K562 (cell line): ENCODE data around the gene DOCK8. TPM values are rescaled to one million over a fixed set of nuclear protein-coding genes. Genes with fewer than 3 reads are reported as not detected.

Experiments used
- ATAC-seq: fragments of 200-7000 bp; cut with Tn5 transposase; 3 replicates; pipeline ENCODE4 v1.9.1; 2020; ENCODE audit warnings: moderate library complexity
- BruUV-seq: library from RNA; stranded (reverse); fragments of 400-500 nt; replicated peaks from 2 replicates; lab custom pipeline; 2021; lab: Mats Ljungman, UMichigan
- CTCF ChIA-PET: fragments of 300-600 bp; formaldehyde crosslinking; extraction: SDS; loops from one replicate; lab custom pipeline; 2021; ENCODE audit warnings: low intra/inter-chr PET ratio; lab: Yijun Ruan, JAX
- POLR2A ChIA-PET: fragments of 300-600, 350-650 bp; sonication (Branson Sonifier 250); formaldehyde crosslinking; extraction: SDS; loops from one replicate; lab custom pipeline; 2021; ENCODE audit warnings: antibody characterized with exemption, inconsistent platforms; lab: Yijun Ruan, JAX
- DNase-seq, 4 experiments: peaks; one replicate each; pipeline versions ENCODE4 v3.0.0 to v3.0.0-alpha.2; 2011 to 2018; ENCODE audit warnings: low spot score in 3 of 4, mixed read lengths in 3 of 4; ENCODE audit errors: extremely low read depth in 1 of 4
- FAIRE-seq: peaks from 2 replicates; lab custom pipeline; 2011; peaks lifted over from hg19 to GRCh38; lab: Jason Lieb, UNC
- H2AFZ ChIP-seq: 2 replicates; pipeline ENCODE4 v1.6.0; 2011; ENCODE audit warnings: low read depth, low read length, control low read depth, inconsistent platforms
- H3K27ac ChIP-seq: fragments of 200-600 bp; 3 replicates; pipeline ENCODE4 v1.8.0; 2011; ENCODE audit warnings: low read depth, mild to moderate bottlenecking, control low read depth, inconsistent platforms, low read length, moderate library complexity, mixed read lengths; ENCODE audit errors: extremely low read depth
- H3K27me3 ChIP-seq, 2 experiments: fragments of 300-600 bp in 1 of 2; 2 replicates in 1 of 2; 3 replicates in 1 of 2; pipeline versions ENCODE4 v1.6.0 to v1.8.0; 2011; ENCODE audit warnings: inconsistent platforms in 2 of 2, low read length in 2 of 2, mild to moderate bottlenecking in 1 of 2, mixed read lengths in 1 of 2, moderate library complexity in 1 of 2; ENCODE audit not compliant: control insufficient read depth in 2 of 2, insufficient read depth in 2 of 2
- H3K36me3 ChIP-seq: fragments of 300-600 bp; 3 replicates; pipeline ENCODE4 v1.8.0; 2011; ENCODE audit warnings: mild to moderate bottlenecking, low read length, inconsistent platforms; ENCODE audit not compliant: control insufficient read depth, insufficient read depth
- H3K4me1 ChIP-seq, 2 experiments: fragments of 200-600 bp in 1 of 2; replicated peaks in 1 of 2; 2 replicates in 1 of 2; 3 replicates in 1 of 2; pipeline versions ENCODE4 v1.5.1 to v1.8.0; 2011; ENCODE audit warnings: inconsistent platforms in 2 of 2, low read length in 2 of 2, mild to moderate bottlenecking in 1 of 2, mixed read lengths in 1 of 2, moderate library complexity in 1 of 2; ENCODE audit not compliant: control insufficient read depth in 2 of 2, insufficient read depth in 2 of 2
- H3K4me2 ChIP-seq: 2 replicates; pipeline ENCODE4 v1.6.1; 2011; ENCODE audit warnings: low read length, control low read depth, inconsistent platforms, mixed read lengths; ENCODE audit not compliant: insufficient read depth
- H3K4me3 ChIP-seq: fragments of 200-600 bp; sonication (generic), shearing (Covaris generic); 2 replicates; pipeline ENCODE4 v1.5.1; 2016; ENCODE audit warnings: control low read depth, inconsistent platforms
- H3K79me2 ChIP-seq: fragments of 200-600 bp; 3 replicates; pipeline ENCODE4 v1.8.0; 2011; ENCODE audit warnings: low read length, inconsistent platforms; ENCODE audit not compliant: control insufficient read depth, insufficient read depth
- H3K9ac ChIP-seq, 2 experiments: 2 replicates each; pipeline versions ENCODE4 v1.6.0 to v1.6.1; 2011; ENCODE audit warnings: low read depth in 2 of 2, low read length in 2 of 2, control low read depth in 1 of 2, inconsistent platforms in 1 of 2, mild to moderate bottlenecking in 1 of 2, mixed read lengths in 1 of 2; ENCODE audit not compliant: insufficient read depth in 1 of 2
- H3K9me1 ChIP-seq: one replicate; pipeline ENCODE4 v1.6.0; 2011; ENCODE audit warnings: inconsistent platforms, mild to moderate bottlenecking, low read length, moderate library complexity; ENCODE audit not compliant: control insufficient read depth, insufficient read depth
- H3K9me3 ChIP-seq: replicated peaks from 2 replicates; pipeline ENCODE4 v1.5.1; 2011; ENCODE audit warnings: low read depth, low read length, inconsistent platforms; ENCODE audit not compliant: control insufficient read depth, insufficient read depth
- H4K20me1 ChIP-seq: replicated peaks from 2 replicates; pipeline ENCODE4 v1.6.1; 2011; ENCODE audit warnings: low read length, inconsistent platforms, mixed read lengths; ENCODE audit not compliant: control insufficient read depth, insufficient read depth
- CHD7 ChIP-seq: fragments of 200-600 bp; sonication (generic); IDR thresholded peaks from one replicate; pipeline ENCODE4 v1.6.1; 2012; ENCODE audit warnings: mild to moderate bottlenecking, low read depth, low read length, inconsistent platforms
- IRF9 ChIP-seq: fragments of 450-650 bp; IDR thresholded peaks from 2 replicates; pipeline ENCODE4 v1.6.1; 2016; ENCODE audit warnings: missing biosample characterization, missing genetic modification characterization
- SMARCB1 ChIP-seq: IDR thresholded peaks from 2 replicates; pipeline ENCODE4 v1.6.1; 2011; ENCODE audit warnings: improper control_type of control experiment, low read depth; ENCODE audit not compliant: insufficient read length
- ZBTB34 ChIP-seq: fragments of 250-450 bp; sonication (Bioruptor Pico); IDR thresholded peaks from 2 replicates; pipeline ENCODE4 v1.8.0; 2021; ENCODE audit warnings: mild to moderate bottlenecking, moderate library complexity
- ZNF140 ChIP-seq: fragments of 250-450 bp; sonication (Bioruptor Pico); IDR thresholded peaks from 2 replicates; pipeline ENCODE4 v1.8.0; 2021; ENCODE audit warnings: moderate library complexity, mild to moderate bottlenecking, inconsistent platforms
- ZNF79 ChIP-seq: fragments of 250-450 bp; sonication (Bioruptor Pico); IDR thresholded peaks from 2 replicates; pipeline ENCODE4 v1.4.0; 2020; ENCODE audit warnings: low read depth, mild to moderate bottlenecking, moderate library complexity
- WGBS: fragments of 100-300 bp; shearing (Covaris generic); methylation state at CpG from one replicate; pipeline ENCODE4 v1.1.6; 2016; ENCODE audit warnings: low coverage, mixed read lengths; ENCODE audit not compliant: insufficient coverage; ENCODE audit errors: missing lambda C conversion rate; 5-methylcytosine and 5-hydroxymethylcytosine counted together
- in situ Hi-C: fragments of 300-500 bp; cut with MboI; formaldehyde crosslinking; loops from 4 replicates; pipeline ENCODE4 v1.15.0; 2018; ENCODE audit warnings: inconsistent platforms, mixed read lengths
- intact Hi-C: fragments of 100-400 bp; cut with micrococcal nuclease; formaldehyde crosslinking; loops from 2 replicates; pipeline ENCODE4 v1.14.2; 2022
- polyA plus RNA-seq, 8 experiments: library from polyadenylated mRNA; depleted of rRNA in 4 of 8; stranded (reverse) in 5 of 8; unstranded in 3 of 8; fragments of >200 nt; fragmentation: Nextera tagmentation in 2 of 8; fragmentation: Illumina TruSeq in 1 of 8; extraction: Ambion mirVana in 2 of 8; extraction: Trizol in 1 of 8; gene quantifications; 2 replicates each; pipeline versions ENCODE4 v1.2.1 to v1.2.3, GENCODE V29; 2011 to 2014; ENCODE audit warnings: inconsistent platforms in 1 of 8, missing spikeins in 1 of 8
- total RNA-seq, 7 experiments: library from RNA; depleted of rRNA in 6 of 7; stranded (reverse); fragments of >200 nt in 6 of 7; fragmentation: Illumina TruSeq in 2 of 7; extraction: Trizol in 2 of 7; gene quantifications; 2 replicates each; pipeline versions ENCODE4 v1.2.1 to v1.2.3, GENCODE V29; 2011 to 2021; ENCODE audit warnings: low replicate concordance in 1 of 7

Gene DOCK8
- total and polyA plus RNA-seq, 9 of the 15 experiments (the other 6 are each of a cell fraction or from before 2014, with no cell fraction given) = 14.4 to 53.8 (median 25.1) TPM

- no TSS peak for BruUV-seq
- Histone ChIP-seq H3K27me3 (no peaks in the 10 kb centered on the region), H3K9me3 (no peaks in the 10 kb centered on the region), H3K4me3 (no peak overlapping the region), H3K36me3 (peaks cover 54% of the 10 kb centered on the region; the same call in 2 of the 3 replicates), H4K20me1 (no peaks in the 10 kb centered on the region), H3K9ac (peak overlapping the region in 1 of 2 experiments; percentile 21; a peak in 1 of 4 replicates), H3K79me2 (peaks cover 91% of the 10 kb centered on the region), H3K9me1 (no peaks in the 10 kb centered on the region), H3K4me1 (peaks cover 0 to 19% of the 10 kb centered on the region in 2 experiments; a peak in 3 of 5 replicates), H2AFZ (no peak overlapping the region), H3K27ac (no peak overlapping the region), H3K4me2 (no peak overlapping the region)
- WGBS = 83% methylated on average over 8 of the region's 8 CpGs
- ChIA-PET POLR2A (interaction anchor here (1.0 to 1.1 kb wide), 2 partner anchors 7 to 55 kb away, joined by 3 to 4 read pairs; no protein-coding TSS in a partner anchor), CTCF (no interaction called here)
- intact Hi-C loops = no loop called here
- no peak for ATAC-seq
- FAIRE-seq = no peak
- in situ Hi-C loops = no loop called here
- no peak for DNase-seq
- TF ChIP-seq ZBTB34 (CRISPR knock-in tag) (no peak), IRF9 (no peak), ZNF140 (CRISPR knock-in tag) (no peak), CHD7 (no peak), SMARCB1 (no peak), ZNF79 (no peak)
Measured at GRCh38 chr9:278651-279050, 64.0 kb downstream of the DOCK8 start.
